Uterus (tissue), 2 donors: ENCODE data around the gene ZNF440.

Source experiments
- CTCF ChIP-seq, 4 experiments: fragments of 200-600 bp in 2 of 4; fragments of 450-650 bp in 2 of 4; sonication (generic) in 2 of 4; IDR thresholded peaks; one replicate each; pipeline ENCODE4 v1.5.1; 2016 to 2019; ENCODE audit warnings: antibody characterized with exemption in 4 of 4, mild to moderate bottlenecking in 2 of 4, moderate library complexity in 1 of 4
- POLR2A ChIP-seq, 2 donors: fragments of 450-650 bp; IDR thresholded peaks; one replicate each; pipeline ENCODE4 v1.6.1; 2016; ENCODE audit warnings: antibody characterized with exemption in 2 of 2, mild to moderate bottlenecking in 1 of 2, moderate library complexity in 1 of 2

- TF ChIP-seq POLR2A (IDR thresholded peaks at IDR 0.05): no peak
- TF ChIP-seq CTCF (IDR thresholded peaks at IDR 0.05): no peak
Observed at GRCh38 chr19:11861301-11861700, 47.2 kb downstream of the ZNF440 start.
